Astrocyte (in vitro differentiated cells and primary cell): ENCODE data around the gene COG4.

Source experiments
- CTCF ChIP-seq: IDR thresholded peaks from 2 replicates; pipeline ENCODE4 v1.5.1; 2011; ENCODE audit warnings: low read depth, mild to moderate bottlenecking, inconsistent platforms, low read length, moderate library complexity; ENCODE audit not compliant: insufficient read depth
- EZH2 ChIP-seq: IDR thresholded peaks from 2 replicates; pipeline ENCODE4 v1.6.1; 2012; ENCODE audit warnings: mild to moderate bottlenecking, low read length, inconsistent platforms; ENCODE audit not compliant: insufficient read depth

GRCh38 chr16:70563636-70564035 is 40.3 kb upstream of the COG4 start:
- no peak for TF ChIP-seq CTCF
- no peak for TF ChIP-seq EZH2
